Peyer's patch (tissue), 4 donors: ENCODE results near the gene NVL.

Experiments
- CTCF ChIP-seq, 6 experiments: fragments of 450-650 bp in 4 of 6; fragments of 200-600 bp in 2 of 6; sonication (generic) in 1 of 6; IDR thresholded peaks; one replicate each; pipeline ENCODE4 v1.5.1; 2017 to 2019; ENCODE audit warnings: antibody characterized with exemption in 6 of 6, mild to moderate bottlenecking in 3 of 6, moderate library complexity in 1 of 6
- POLR2A ChIP-seq, 2 donors: fragments of 450-650 bp; IDR thresholded peaks; one replicate each; pipeline ENCODE4 v1.5.1; 2017; ENCODE audit warnings: antibody characterized with exemption in 2 of 2, mild to moderate bottlenecking in 2 of 2, moderate library complexity in 2 of 2

- no peak for TF ChIP-seq CTCF (IDR thresholded peaks at IDR 0.05)
- no peak for TF ChIP-seq POLR2A (IDR thresholded peaks at IDR 0.05)
Observed at GRCh38 chr1:224328644-224329043, 1.3 kb downstream of the NVL start.
